Erythroblast (primary cell): ENCODE data around the gene CEMIP.

Source experiments
- GATA1 ChIP-seq: IDR thresholded peaks from 2 replicates; pipeline ENCODE4 v1.6.1; 2011; ENCODE audit warnings: low read depth, mild to moderate bottlenecking, control low read depth, low read length, moderate library complexity
- POLR2A ChIP-seq: IDR thresholded peaks from 2 replicates; pipeline ENCODE4 v1.6.1; 2011; ENCODE audit warnings: mild to moderate bottlenecking, low read length

- no peak for TF ChIP-seq POLR2A
- no peak for TF ChIP-seq GATA1
Measured at GRCh38 chr15:80760960-80761359, 18.2 kb upstream of the CEMIP start.
